NOMO-1 treated with dmso at 0.1 percent for 144 hours (cell line): Measurements from ENCODE around the gene PHF21B.
"Not testable (repeated sequence)": the region's sequence is repeated elsewhere in the genome, so short reads cannot be mapped to it uniquely, and the experiment has no call there.

Experiments used
- DNase-seq: peaks from one replicate; lab custom pipeline; 2025; ENCODE audit not compliant: unreplicated experiment; lab: John Stamatoyannopoulos, UW

The PHF21B gene

GRCh38 chr22:44921766-44922165, 88.0 kb downstream of the PHF21B start:
- DNase-seq = not testable (repeated sequence)

- DNase-seq = no peak
These were observed 89.6 kb downstream of the PHF21B start for GRCh38 chr22:44920183-44920582.

- DNase-seq = no peak
These were observed 90.1 kb downstream of the PHF21B start for GRCh38 chr22:44919691-44920090.

GRCh38 chr22:44918925-44919392, 90.8 kb downstream of the PHF21B start:
- DNase-seq = no peak

GRCh38 chr22:44918166-44918924, 91.5 kb downstream of the PHF21B start:
- DNase-seq = no peak

GRCh38 chr22:44917372-44918165, 92.2 kb downstream of the PHF21B start:
- no peak for DNase-seq

GRCh38 chr22:44916281-44917231, 93.2 kb downstream of the PHF21B start:
- no peak for DNase-seq

- no peak for DNase-seq
These were observed 94.4 kb downstream of the PHF21B start for GRCh38 chr22:44915441-44915840.

- DNase-seq = no peak
These were observed 95.6 kb downstream of the PHF21B start for GRCh38 chr22:44914026-44914721.

GRCh38 chr22:44913198-44913983, 96.4 kb downstream of the PHF21B start:
- DNase-seq = no peak

GRCh38 chr22:44909241-44909640, 100.6 kb downstream of the PHF21B start:
- DNase-seq = no peak

- DNase-seq = no peak
These were observed 101.8 kb downstream of the PHF21B start for GRCh38 chr22:44907765-44908737.

- DNase-seq = no peak
These were observed 102.7 kb downstream of the PHF21B start for GRCh38 chr22:44906999-44907644.

- DNase-seq = no peak
These were observed 103.4 kb downstream of the PHF21B start for GRCh38 chr22:44906248-44906936.

- not testable (repeated sequence) for DNase-seq
These were observed 105.2 kb downstream of the PHF21B start for GRCh38 chr22:44904492-44905152.

- DNase-seq = not testable (repeated sequence)
These were observed 106.6 kb downstream of the PHF21B start for GRCh38 chr22:44903164-44903563.

GRCh38 chr22:44901301-44901700, 108.5 kb downstream of the PHF21B start:
- no peak for DNase-seq
